ENCODE results near the gene EFNA5.

- TF ChIP-seq EZH2 (IDR thresholded peaks at IDR 0.05; ENCODE audit: borderline replicate concordance) (no peak), CTCF (IDR thresholded peaks at IDR 0.05; ENCODE audit: poor library complexity) (no peak), EZH2phosphoT487 (IDR thresholded peaks at IDR 0.05; ENCODE audit: low read depth, severe bottlenecking, unreplicated experiment) (no peak)
Measured at GRCh38 chr5:107553117-107553555, 117.6 kb downstream of the EFNA5 start.
